CD4-positive, alpha-beta T cell treated with Interleukin-21 for 1 hour (primary cell): ENCODE results near the gene RTN4IP1.
"Not testable (repeated sequence)": the region's sequence is repeated elsewhere in the genome, so short reads cannot be mapped to it uniquely, and the experiment has no call there.

ENCODE experiments used
- DNase-seq: peaks from one replicate; pipeline ENCODE4 v3.0.0-alpha.2; 2020

RTN4IP1 gene, protein sequence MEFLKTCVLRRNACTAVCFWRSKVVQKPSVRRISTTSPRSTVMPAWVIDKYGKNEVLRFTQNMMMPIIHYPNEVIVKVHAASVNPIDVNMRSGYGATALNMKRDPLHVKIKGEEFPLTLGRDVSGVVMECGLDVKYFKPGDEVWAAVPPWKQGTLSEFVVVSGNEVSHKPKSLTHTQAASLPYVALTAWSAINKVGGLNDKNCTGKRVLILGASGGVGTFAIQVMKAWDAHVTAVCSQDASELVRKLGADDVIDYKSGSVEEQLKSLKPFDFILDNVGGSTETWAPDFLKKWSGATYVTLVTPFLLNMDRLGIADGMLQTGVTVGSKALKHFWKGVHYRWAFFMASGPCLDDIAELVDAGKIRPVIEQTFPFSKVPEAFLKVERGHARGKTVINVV

DNA sequence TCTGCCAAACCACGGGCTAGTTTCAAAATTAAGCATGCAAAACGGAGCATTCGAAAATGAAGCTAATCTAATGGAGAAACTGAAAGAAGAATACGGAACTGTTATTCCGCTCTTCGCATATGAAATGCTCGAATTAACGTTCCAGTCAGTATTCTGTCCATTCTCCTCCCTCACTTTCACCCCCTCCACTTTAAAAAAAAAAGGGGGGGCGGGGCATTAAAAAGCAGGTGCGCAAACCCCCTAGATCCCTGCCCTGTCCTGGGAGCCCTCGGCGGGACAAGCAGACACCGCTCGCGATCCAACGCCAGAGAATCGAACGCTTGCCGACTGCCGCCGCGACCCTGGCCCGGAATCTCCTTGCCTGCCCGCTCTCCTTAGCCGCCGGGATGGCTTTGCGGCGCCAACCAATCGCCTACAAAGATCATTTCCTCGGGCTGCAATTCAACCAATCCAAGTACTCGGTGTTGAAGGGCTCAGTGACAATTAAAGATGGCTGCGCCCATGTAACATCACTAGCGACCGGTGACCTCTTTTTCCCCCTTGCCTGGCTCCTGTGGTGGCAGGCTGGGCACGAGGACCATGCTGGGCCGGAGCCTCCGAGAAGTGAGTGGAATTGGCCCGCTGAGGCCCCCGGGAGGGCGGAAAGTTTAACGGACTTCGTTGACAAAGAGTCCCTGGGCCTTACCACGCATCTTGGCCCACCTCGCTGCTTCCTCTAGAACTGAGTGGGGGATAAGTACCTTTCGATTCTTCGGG lies at the start of gene RTN4IP1, which contains the start of gene QRSL1:
Gene RTN4IP1, minus strand, starts transcription at position 396 of the 756 bp plus-strand sequence. CDS start 477 bp downstream, outside the sequence.
Gene QRSL1, plus strand, starts transcription at position 476 of the 756 bp plus-strand sequence. Its CDS starts 104 bp downstream, at position 580.
- DNase-seq: peak; percentile 95

DNA sequence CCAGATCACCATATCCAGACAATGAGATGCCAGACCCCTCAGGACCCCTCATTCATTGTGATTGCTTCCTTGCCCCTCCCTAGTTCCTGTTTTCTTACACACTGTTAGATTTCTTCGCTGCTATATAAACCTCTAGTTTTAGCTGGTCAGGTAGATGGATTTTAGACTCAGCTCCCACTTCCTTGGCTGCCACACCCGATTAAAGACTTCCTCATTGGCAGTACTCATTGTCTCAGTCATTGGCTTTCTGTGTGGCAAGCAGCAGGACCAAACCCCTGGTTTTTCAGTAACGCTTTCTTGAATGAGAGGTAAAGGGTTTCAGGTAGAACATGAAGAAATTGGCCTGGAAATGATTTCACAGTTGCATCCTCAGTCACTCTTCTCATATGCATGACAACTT lies 48.0 kb upstream of the RTN4IP1 start:
- DNase-seq: no peak

DNA sequence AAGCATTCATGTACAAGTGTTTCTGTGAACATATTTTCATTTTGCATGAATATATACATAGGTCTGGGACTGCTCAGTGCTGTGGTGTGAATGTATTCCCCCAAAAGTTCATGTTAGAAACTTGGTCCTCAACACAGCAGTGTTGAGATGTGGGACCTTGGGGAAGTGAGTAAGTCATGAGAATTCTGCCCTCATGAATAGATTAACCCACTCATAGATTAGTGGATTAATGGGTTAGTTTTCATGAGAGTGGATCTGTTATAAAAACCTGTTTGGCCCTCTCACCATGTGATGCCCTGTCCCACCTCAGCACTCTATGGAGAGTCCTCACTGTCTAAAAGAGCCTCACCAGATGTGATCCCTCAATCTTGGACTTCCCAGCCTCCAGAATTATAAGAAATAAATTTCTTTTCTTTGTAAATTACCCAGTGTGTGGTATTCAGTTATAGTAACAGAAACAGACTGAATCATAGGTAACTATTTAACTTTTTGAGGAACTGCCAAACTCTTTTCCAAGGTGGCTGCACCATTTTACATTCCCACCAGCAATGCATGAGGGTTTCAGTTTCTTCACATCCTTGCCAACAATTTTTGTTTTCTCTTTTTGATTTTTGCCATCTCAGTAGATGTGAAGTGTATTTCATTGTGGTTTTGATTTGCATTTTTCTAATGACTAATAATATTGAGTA lies 45.4 kb upstream of the RTN4IP1 start:
- DNase-seq: no peak

DNA sequence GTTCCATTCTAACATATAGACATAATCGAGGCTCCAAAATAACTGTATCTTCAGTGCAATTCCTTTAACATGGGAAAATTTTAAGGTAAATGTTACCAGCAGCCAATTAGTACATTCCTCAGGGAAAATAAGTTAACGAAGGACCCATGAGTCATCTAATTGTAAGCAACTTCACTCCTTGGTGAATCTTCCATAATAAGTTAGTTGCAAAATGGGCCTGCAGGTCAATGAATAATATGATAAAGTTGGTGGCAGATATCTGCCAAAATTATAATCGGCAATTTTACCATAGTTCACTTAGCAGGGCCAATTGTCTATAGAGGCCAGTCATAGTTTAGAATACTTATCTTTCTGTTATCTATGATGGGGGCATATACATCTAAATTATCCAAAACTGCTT lies 42.4 kb upstream of the RTN4IP1 start:
- no peak for DNase-seq

DNA sequence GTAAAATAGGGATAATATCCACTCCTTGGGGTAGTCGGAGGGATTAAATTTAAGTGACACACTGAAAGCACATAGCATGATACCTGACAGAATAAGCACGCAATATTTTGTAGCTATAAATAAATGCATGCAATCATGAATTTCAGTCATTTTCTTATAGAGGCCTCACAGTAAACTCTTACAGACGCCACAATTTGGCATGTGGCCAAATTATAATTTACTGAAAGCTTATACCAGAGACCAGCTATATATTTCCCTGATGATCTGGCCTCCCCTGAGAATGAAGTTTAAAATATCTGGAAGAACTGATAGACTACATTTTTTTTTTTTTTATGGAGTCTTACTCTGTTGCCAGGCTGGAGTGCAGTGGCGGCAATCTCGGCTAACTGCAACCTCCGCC lies 40.9 kb upstream of the RTN4IP1 start:
- no peak for DNase-seq

DNA sequence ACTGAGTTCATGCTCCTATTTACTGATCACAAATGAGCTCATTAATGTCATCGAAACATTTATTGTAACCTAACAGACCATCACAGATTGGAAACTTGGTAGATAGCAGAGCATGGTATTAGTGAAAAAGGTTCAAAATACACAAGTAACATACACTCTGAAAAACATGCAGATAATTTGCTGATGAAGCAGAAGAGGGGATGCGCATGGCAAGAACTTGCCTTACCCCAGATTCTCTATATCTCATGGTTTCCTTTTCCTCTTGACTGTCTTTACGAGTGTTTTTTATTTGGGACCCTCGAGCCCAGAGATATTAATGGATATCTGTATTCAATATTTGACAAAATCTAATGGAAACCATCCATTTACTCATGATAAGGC lies 37.7 kb upstream of the RTN4IP1 start:
- DNase-seq: no peak

DNA sequence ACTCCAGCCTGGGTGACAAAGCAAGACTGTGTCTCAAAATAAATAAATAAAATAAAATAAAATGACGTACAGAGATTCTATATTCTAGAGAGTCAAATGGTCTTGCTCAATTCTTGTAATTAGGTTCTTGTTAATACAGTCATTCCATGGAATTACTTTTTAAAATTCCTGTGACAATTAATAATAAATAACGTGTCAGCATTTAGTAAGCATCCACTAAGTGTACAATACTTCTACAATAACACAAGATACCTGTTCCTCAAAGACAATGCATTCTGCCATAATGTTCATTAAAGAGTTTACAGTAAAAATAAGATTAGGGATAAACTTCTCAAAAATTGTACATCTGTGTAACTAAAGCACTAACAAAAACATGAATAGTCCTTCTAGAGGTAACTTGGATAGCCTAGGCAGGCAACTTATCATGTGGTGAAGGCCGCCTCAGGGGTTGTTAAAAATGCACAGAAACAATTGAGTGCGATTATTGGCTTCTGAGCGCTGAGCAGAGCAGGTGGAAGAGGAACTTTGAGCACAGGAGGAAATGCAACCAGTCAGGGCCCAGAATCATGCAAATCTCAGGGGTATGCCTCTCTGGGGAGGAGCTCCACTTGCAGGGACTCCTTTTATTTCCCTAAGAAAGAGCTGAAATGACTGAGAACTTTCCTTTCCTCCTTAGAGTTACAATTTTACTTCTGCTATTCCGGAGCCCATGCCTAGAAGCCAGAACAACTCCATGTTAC lies 37.2 kb upstream of the RTN4IP1 start:
- DNase-seq: no peak

DNA sequence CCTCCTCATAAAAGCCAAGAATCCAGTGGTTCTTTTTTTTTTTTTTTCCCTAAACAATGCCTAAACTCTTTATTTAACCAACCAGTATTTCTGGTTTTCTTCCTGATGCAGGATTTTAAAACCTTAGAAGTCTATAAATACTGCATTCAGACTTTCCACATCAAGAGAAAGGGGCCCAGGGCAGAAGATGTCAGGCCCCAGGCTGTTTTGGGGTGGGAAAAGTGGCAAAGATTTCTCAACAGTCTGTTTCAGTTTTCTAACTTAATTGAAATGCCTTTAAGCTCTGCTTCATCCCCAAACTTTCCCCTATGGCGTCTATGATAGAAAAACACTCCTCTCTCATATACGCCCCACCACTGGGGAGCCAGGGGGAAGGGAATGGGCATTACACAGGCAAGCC lies 33.2 kb upstream of the RTN4IP1 start:
- no peak for DNase-seq

DNA sequence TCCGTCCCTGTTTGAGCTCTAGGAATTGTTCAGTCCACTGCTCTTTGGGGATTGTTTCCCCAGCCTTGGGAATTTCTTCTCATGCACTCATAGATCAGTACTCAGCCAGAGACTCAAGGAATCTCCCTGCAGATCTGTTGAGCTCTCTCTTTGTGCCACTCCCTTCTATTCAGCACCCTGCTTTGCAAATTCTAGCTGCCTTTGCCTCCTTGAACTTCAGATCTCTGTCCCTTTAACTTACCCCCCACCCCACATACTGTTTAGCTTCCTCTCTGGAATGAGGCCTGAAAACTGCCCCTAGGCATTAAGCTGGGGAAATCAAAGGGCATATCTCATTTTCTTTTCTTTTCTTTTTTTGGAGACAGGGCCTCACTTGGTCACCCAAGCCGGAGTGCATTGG lies 30.6 kb upstream of the RTN4IP1 start:
- no peak for DNase-seq

DNA sequence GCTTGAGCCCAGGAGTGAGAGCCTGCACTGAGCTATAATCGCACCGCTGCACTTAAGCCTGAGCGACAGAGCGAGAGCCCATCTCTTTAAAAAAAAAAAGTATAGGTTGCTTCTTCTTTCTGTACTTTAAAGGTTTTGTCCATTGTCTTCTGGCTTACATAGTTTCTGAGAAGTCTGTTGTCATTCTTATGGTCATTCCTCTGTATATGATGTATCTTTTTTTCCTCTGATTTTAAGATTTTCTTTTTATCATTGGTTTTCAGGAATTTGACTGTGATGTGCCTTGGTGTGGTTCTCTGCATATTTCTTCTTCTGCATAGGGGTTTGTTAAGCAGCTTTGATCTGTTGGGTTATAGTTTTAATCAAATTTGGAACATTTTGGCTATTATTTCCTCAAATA lies 29.2 kb upstream of the RTN4IP1 start:
- no peak for DNase-seq

DNA sequence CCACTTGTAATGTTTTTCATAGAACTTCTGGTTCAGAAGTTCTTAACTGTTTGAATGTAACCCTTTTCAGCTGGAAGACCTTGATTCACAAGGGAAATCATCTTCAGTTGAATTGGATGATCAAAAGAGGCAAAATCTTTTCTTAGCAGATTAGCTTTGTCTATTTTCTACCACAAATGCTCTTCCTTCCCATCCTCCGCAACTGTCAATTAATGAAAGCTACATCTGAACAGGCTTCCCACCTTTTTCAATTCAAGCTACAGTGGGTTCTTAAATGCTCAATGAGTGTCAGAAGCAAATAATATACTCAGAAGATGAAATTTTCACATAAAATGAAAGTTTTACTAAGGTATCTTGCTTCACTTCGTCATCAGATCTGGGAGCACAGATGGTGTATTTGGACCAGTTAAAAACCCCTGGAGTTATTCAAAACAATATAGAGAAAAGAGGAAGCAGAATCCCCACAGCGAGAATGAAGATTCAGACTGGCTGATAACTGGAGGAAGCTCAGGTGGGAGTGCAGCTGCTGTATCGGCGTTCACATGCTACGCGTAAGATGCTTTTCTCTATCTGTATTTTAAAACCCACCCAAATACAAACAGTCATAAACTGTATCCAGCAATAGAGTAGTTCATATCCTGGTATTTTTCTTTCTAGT lies 19.5 kb upstream of the RTN4IP1 start:
- no peak for DNase-seq

DNA sequence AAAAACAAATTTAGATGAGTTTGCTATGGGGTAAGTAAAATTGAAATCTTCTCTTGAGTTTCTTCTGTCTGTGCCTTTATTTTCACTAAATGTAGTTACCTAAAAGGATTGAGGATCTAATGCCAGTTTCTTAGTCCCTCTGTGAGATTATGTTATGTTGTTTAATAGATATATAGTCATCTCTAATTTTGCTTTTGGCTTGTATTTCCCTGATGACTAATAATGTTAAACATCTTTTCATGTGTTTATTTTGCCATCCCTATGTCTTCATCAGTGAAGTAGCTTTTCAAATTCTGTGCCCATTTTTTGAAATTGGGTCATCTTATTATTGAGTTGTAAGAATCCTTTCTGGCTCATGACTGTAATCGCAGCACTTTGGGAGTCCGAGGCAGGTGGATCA lies 13.8 kb upstream of the RTN4IP1 start:
- DNase-seq: no peak

DNA sequence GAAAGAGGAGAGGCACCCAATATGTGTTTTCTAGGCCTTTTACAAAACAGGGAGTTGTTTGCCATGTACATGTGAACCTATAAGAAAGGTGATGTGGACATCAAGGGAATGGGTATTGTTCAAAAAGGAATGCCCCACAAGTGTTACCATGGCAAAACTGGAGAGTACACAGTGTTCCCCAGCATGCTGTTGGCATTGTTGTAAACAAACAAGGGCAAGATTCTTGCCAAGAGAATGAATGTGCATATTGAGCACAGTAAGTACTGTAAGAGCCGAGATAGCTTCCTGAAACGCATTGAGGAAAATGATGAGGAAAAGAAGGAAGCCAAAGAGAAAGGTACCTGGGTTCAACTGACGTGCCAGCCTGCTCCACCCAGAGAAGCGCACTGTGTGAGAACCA lies 13.2 kb upstream of the RTN4IP1 start:
- no peak for DNase-seq

DNA sequence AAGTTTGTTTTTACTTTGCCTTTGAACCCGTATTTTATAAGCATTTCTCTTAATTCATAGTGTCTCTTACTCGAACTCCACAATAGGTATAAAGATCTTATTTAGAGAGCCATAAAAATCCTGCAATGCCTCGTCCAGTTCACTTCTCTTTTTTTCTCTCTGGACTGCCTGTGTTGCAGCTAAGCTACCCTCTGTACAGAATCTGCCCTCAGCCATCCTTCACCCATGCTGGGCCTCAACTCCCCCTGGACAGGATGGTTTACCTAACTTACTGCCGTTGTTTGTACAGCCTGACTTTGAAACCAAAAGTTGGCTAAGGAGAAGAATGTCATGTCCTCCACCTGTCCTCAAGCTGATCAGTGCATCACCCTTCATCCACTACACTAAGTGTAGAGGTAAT lies 10.5 kb upstream of the RTN4IP1 start:
- no peak for DNase-seq

DNA sequence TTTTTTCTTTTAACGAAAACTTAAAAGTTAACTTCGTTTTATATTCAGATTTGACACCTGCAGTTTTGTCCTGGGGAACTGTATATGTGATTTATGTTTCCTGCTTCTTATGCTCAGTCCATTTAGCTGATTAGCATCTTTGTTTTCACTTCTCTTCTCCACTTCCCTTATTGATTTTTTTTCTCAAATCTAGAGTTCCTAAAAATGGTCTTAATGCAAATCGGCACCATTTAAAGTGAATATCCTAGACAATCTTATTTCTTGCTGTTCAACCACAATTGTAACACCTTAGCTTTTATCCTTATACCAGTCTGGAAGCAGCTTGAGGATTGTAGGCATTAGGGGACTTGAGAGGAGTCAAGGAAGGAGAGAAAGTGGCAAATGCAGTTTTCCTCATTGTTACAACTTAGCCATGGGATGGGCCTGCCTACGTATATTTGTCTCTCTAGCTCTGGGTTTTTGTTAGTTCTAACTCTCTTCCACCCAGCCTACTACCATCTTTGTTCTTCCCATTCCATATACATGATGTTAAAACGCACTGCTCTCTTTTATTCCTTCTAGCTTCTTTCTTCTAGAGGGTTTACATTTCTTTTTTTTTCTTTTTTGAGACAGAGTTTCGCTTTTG lies 8.5 kb upstream of the RTN4IP1 start:
- DNase-seq: no peak

DNA sequence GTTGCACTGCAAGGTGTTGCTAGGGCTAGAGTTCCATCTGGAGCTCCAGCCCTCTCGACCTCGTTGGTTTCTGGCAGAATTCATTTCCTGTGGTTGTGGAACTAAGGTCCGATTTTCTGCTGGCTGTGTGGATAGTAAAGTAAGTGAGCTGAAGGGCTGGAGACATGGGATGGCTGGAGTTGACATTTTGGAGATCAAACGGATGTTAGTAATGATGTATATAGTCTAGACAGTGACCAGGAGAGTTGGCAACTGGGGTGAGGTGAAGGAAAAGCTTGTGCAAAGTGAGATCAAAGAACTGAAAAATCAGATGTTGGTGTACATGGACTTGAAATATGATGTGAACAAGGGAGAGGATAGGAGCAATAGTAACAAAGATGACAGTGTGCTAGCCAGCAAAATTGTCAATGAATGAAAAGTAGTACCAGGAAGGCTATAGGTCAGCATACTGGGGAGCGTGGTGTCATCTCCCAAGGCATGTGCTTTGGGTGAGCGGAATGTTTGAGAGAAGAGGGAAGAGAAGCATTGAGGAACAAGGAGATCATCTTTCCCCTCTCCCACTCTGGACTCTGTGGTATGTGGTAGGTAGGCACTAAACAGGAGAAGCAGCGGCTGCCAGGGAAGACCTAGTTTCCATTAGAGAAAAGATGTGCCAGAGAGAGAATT lies 7.9 kb upstream of the RTN4IP1 start:
- DNase-seq: no peak

DNA sequence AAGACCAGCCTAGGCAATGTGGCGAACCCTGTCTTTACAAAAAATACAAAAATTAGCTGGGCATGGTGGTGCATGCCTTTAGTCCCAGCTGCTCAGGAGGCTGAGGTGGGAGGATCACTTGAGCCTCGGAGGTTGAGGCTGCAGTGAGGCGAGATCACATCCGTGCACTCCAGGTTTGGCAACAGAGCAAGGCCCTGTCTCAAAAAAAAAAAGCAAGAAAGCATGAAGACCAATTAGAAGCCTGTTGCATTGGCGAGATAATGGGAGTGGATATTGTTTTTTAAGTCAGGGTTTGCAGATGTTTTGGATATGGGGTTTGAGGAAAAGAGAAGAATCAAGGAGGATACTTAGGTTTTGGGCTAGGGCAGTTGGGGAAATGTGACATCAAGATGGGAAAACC lies 5.3 kb upstream of the RTN4IP1 start:
- no peak for DNase-seq

DNA sequence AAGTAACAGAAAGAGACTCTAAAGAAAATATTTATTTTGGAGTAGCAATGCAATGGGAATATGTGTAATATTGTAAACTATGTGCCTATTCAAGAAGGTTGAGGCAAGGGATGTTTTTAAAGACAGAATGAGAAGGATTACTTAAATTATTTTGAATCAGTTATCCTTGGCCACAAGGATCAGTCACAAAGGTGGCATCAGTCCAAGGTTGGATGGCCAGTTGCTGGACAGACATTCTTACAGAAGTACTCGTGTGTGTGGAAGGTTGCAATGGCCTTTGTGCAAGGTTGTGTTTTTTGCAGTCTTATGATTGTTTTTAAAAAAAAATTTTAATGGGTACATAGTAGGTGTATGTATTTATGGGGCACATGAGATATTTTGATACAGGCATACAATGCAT lies 2.0 kb upstream of the RTN4IP1 start:
- DNase-seq: no peak

DNA sequence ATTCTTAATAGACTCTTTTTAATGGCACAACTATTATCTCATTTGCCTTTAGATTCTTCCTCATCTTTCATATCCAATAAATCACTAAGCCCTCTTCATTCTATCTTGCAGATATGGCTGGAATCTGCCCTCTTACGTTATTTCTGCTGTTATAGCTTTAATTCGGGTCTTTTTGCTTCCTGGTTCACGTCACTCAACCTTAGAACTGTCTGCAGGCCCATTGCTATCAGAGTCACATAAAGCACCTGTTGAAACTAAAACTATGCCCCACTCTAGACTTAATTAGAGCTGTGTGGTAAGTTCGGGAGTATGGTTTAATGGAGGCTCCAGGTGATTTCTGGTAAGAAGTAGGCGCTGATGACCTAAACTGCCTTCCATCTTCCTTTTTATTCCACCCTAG lies 1.1 kb upstream of the RTN4IP1 start:
- DNase-seq: no peak

DNA sequence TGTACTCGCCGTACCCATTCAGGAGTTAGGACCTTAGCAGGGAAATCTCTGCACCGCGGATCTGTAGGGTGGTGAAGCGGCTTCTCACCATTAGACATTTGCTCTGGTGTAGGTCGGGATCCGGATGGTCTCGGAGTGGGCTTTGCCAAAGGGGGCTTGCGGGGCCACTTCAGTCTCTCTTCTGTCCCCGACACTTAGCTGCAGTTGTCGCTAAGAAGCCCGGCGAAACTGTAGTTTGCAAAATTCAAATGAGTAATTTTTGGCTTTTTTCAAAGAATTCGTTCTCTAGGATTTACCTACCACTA lies 513 bp upstream of the RTN4IP1 start:
- no peak for DNase-seq

DNA sequence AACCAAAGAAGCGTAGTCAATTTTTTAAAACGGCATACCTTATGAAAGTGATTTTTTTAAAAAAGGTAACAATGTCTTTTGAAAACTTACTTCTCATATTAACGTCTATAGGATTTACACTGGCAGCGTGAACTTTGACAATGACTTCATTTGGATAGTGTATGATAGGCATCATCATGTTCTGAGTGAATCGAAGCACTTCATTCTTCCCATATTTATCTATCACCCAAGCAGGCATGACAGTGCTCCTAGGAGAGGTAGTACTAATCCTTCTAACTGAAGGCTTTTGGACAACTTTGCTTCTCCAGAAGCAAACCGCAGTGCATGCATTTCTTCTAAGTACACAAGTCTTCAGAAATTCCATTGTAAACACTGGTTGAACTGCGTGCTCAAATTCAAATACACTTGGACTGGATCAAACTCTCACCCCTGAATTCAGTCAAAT lies 618 bp downstream of the RTN4IP1 start:
- DNase-seq: no peak

DNA sequence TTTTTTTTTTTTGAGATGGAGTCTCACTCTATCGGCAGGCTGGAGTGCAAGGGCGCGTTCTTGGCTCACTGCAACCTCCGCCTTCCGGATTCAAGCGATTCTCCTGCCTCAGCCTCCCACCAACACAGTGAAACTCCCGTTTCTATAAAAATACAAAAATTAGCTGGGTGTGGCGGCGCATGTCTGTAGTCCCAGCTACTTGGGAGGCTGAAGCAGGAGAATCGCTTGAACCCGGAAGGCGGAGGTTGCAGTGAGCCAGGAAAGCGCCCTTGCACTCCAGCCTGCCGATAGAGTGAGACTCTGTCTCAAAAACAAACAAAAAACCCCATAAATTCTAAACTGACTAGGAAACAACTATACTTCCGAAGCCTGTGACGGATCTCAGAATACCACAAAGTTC lies 1.5 kb downstream of the RTN4IP1 start:
- not testable (repeated sequence) for DNase-seq
